Urinary bladder (tissue), 4 donors: ENCODE data around the gene KLF2. TPM values are rescaled to one million over a fixed set of nuclear protein-coding genes. Genes with fewer than 3 reads are reported as not detected.
"Not testable (repeated sequence)": the region's sequence is repeated elsewhere in the genome, so short reads cannot be mapped to it uniquely, and the experiment has no call there.

Experiments
- DNase-seq: peaks from one replicate; pipeline ENCODE4 v3.0.0-alpha.2; 2015; ENCODE audit errors: extremely low spot score
- H3K27ac ChIP-seq: one replicate; pipeline ENCODE4 v1.5.1; 2013; ENCODE audit warnings: low read depth, mild to moderate bottlenecking, moderate library complexity
- H3K36me3 ChIP-seq: one replicate; pipeline ENCODE4 v1.6.1; 2013; ENCODE audit warnings: mild to moderate bottlenecking, moderate library complexity; ENCODE audit not compliant: insufficient read depth
- H3K4me1 ChIP-seq: one replicate; pipeline ENCODE4 v1.6.1; 2013; ENCODE audit warnings: mild to moderate bottlenecking, moderate library complexity; ENCODE audit not compliant: insufficient read depth
- H3K4me3 ChIP-seq: one replicate; pipeline ENCODE4 v1.5.1; 2013; ENCODE audit warnings: low read depth, low read length
- WGBS: extraction: QIAGEN DNeasy Blood & Tissue Kit; methylation state at CpG from one replicate; pipeline ENCODE4 v1.1.7; 2013; 5-methylcytosine and 5-hydroxymethylcytosine counted together
- polyA plus RNA-seq: library from polyadenylated mRNA; stranded (reverse); fragments of 200-250 nt; gene quantifications from one replicate; pipeline ENCODE4 v1.2.3, GENCODE V29; 2013
- total RNA-seq: library from RNA; depleted of rRNA; stranded (reverse); fragments of >200 nt; gene quantifications from one replicate; pipeline ENCODE4 v1.2.3, GENCODE V29; 2014
- donor health status: healthy with polysubstance abuse.
- donor health status: healthy.

KLF2 gene
- total and polyA plus RNA-seq, 2 donors: 14.2 to 155 TPM

GRCh38 chr19:16336571-16336970, 11.9 kb downstream of the KLF2 start:
- Histone ChIP-seq H3K4me3 (no peak overlapping the region), H3K36me3 (no peaks in the 10 kb centered on the region), H3K4me1 (no peaks in the 10 kb centered on the region), H3K27ac (no peak overlapping the region)
- no peak for DNase-seq
- 96% methylated on average over 4 of the region's 4 CpGs for WGBS

- no peaks in the 10 kb centered on the region for H3K36me3 ChIP-seq
These were observed 13.3 kb downstream of the KLF2 start for GRCh38 chr19:16337809-16338469.

GRCh38 chr19:16338470-16339360, 14.1 kb downstream of the KLF2 start:
- 34% methylated on average over 30 of the region's 30 CpGs for WGBS
- Histone ChIP-seq H3K4me3 (no peak overlapping the region), H3K27ac (no peak overlapping the region), H3K4me1 (no peaks in the 10 kb centered on the region), H3K36me3 (no peaks in the 10 kb centered on the region)
- no peak for DNase-seq

More at GRCh38 chr19:16337809-16338469, 13.3 kb downstream of the KLF2 start:
- no peaks in the 10 kb centered on the region for H3K4me1 ChIP-seq
- no peak for DNase-seq
- 87% methylated on average over 13 of the region's 13 CpGs for WGBS
- no peak overlapping the region for H3K27ac ChIP-seq
- no peak overlapping the region for H3K4me3 ChIP-seq

GRCh38 chr19:16339361-16339725, 14.7 kb downstream of the KLF2 start:
- no peak for DNase-seq
- Histone ChIP-seq H3K4me1 (no peaks in the 10 kb centered on the region), H3K36me3 (no peaks in the 10 kb centered on the region), H3K27ac (no peak overlapping the region), H3K4me3 (no peak overlapping the region)
- WGBS: 82% methylated on average over 6 of the region's 6 CpGs

- Histone ChIP-seq H3K4me1 (no peaks in the 10 kb centered on the region), H3K36me3 (no peaks in the 10 kb centered on the region), H3K27ac (no peak overlapping the region), H3K4me3 (no peak overlapping the region)
- no peak for DNase-seq
- 71% methylated on average over 5 of the region's 5 CpGs for WGBS
These were observed 15.5 kb downstream of the KLF2 start for GRCh38 chr19:16340092-16340491.

- H3K4me1 ChIP-seq: no peaks in the 10 kb centered on the region
These were observed 16.0 kb downstream of the KLF2 start for GRCh38 chr19:16340654-16341053.

GRCh38 chr19:16342002-16342715, 17.5 kb downstream of the KLF2 start:
- no peak for DNase-seq
- H3K4me1 ChIP-seq: no peaks in the 10 kb centered on the region
- WGBS: 28% methylated on average over 10 of the region's 10 CpGs
- H3K4me3 ChIP-seq: no peak overlapping the region
- H3K36me3 ChIP-seq: no peaks in the 10 kb centered on the region
- H3K27ac ChIP-seq: no peak overlapping the region

More at GRCh38 chr19:16340654-16341053, 16.0 kb downstream of the KLF2 start:
- no peaks in the 10 kb centered on the region for H3K36me3 ChIP-seq
- 86% methylated on average over 3 of the region's 3 CpGs for WGBS
- no peak for DNase-seq
- no peak overlapping the region for H3K27ac ChIP-seq
- H3K4me3 ChIP-seq: no peak overlapping the region

- 97% methylated on average over 7 of the region's 7 CpGs for WGBS
- Histone ChIP-seq H3K4me3 (no peak overlapping the region), H3K36me3 (no peaks in the 10 kb centered on the region), H3K27ac (no peak overlapping the region), H3K4me1 (no peaks in the 10 kb centered on the region)
- DNase-seq: no peak
These were observed 18.5 kb downstream of the KLF2 start for GRCh38 chr19:16343156-16343555.

- H3K27ac ChIP-seq: no peak overlapping the region
- no peaks in the 10 kb centered on the region for H3K4me1 ChIP-seq
- no peaks in the 10 kb centered on the region for H3K36me3 ChIP-seq
- 77% methylated on average over 4 of the region's 4 CpGs for WGBS
- no peak overlapping the region for H3K4me3 ChIP-seq
- DNase-seq: no peak
These were observed 20.8 kb downstream of the KLF2 start for GRCh38 chr19:16345457-16345856.

- not testable (repeated sequence) for DNase-seq, H3K4me3 ChIP-seq, H3K4me1 ChIP-seq, H3K36me3 ChIP-seq, H3K27ac ChIP-seq
- WGBS: 92% methylated on average over 4 of the region's 4 CpGs
These were observed 22.5 kb downstream of the KLF2 start for GRCh38 chr19:16347099-16347498.

- no peak for DNase-seq
- no peak overlapping the region for H3K27ac ChIP-seq
- 70% methylated on average over 6 of the region's 6 CpGs for WGBS
These were observed 23.1 kb downstream of the KLF2 start for GRCh38 chr19:16347706-16348105.

GRCh38 chr19:16349551-16350152, 25.0 kb downstream of the KLF2 start:
- no peak overlapping the region for H3K4me3 ChIP-seq
- no peak for DNase-seq
- H3K36me3 ChIP-seq: no peaks in the 10 kb centered on the region
- H3K27ac ChIP-seq: no peak overlapping the region
- 77% methylated on average over 13 of the region's 13 CpGs for WGBS
- H3K4me1 ChIP-seq: no peaks in the 10 kb centered on the region

More at GRCh38 chr19:16347706-16348105, 23.1 kb downstream of the KLF2 start:
- Histone ChIP-seq H3K4me1 (no peaks in the 10 kb centered on the region), H3K4me3 (no peak overlapping the region), H3K36me3 (no peaks in the 10 kb centered on the region)

GRCh38 chr19:16351133-16351809, 26.6 kb downstream of the KLF2 start:
- no peak for DNase-seq
- Histone ChIP-seq H3K36me3 (no peaks in the 10 kb centered on the region), H3K4me3 (no peak overlapping the region), H3K4me1 (no peaks in the 10 kb centered on the region), H3K27ac (no peak overlapping the region)
- WGBS: 79% methylated on average over 11 of the region's 11 CpGs
